ENCODE measurements around the gene KLHL17. TPM values are rescaled to one million over a fixed set of nuclear protein-coding genes. Genes with fewer than 3 reads are reported as not detected.
"Not testable (repeated sequence)": the region's sequence is repeated elsewhere in the genome, so short reads cannot be mapped to it uniquely, and the experiment has no call there.

The KLHL17 gene
- total RNA-seq, 1 experiment from 2014 or later: 25.4 TPM

DNA sequence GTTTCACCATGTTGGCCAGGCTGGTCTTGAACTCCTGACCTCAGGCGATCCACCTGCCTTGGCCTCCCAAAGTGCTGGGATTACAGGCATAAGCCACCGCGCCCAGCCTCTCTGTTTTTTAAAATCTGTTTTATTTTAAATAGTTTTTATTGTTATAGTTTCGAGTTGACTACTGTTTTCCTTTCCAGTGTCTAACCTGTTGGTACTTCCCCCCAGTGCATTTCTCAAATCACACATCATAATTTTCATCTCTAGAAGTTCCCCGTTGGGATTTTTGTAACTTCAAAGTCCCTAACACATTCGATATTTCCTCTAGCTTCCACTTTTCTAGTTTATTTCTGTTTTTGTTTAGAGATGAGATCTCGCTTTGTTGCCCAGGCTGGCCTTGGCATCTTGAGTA is 32.0 kb downstream of the KLHL17 start:
- in situ Hi-C loops (cut with HindIII; ENCODE audit: low sequenced_read_pairs): no loop called here
- no peak for DNase-seq (ENCODE audit: low spot score)

DNA sequence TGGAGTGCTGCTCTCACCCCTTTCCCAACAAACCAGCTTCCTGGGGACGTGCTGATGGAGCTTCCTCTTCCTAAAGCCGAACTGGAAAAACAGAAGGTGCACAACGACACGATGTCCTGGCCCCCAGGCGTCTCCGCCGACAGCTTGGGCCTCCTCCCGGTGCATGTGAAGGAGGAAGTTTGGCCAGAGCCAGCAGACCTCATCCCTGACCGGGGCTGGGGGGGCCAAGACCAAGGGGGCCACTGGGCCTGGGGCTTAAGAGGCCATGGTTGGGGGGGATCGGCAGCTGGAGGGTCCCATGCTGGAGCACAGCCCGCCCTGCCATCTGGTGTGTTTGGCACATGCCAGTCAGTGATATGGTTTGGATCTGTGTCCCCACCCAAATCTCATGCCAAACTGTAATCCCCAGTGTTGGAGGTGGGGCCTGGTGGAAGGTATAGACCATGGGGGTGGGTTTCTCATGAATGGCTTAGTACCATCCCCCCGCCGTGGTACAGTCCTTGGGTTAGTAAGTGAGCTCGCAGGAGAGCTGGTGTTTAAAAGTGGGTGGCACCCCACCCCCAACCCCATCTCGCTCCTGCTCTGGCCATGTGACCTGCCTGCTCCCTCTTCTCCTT is 33.1 kb downstream of the KLHL17 start:
- DNase-seq (ENCODE audit: low spot score): no peak
- in situ Hi-C loops (cut with HindIII; ENCODE audit: low sequenced_read_pairs): no loop called here

DNA sequence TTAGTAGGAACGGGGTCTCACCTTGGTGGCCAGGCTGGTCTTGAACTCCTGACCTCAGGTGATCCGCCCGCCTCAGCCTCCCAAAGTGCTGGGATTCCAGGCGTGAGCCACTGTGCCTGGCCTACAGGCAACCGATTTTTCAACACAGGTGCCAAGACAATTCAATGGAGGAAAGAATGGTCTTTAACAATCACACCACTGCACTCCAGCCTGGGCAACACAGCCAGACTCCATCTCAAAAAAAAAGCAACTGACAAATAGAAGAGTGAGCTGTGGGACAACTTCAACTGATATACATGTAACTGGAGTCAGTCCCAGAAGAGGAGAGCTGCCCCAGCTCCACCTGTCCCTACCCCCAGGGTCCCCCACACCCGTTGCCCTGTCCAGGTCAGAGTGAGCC is 34.2 kb downstream of the KLHL17 start:
- DNase-seq (ENCODE audit: low spot score); in situ Hi-C loops (cut with HindIII; ENCODE audit: low sequenced_read_pairs): not testable (repeated sequence)

DNA sequence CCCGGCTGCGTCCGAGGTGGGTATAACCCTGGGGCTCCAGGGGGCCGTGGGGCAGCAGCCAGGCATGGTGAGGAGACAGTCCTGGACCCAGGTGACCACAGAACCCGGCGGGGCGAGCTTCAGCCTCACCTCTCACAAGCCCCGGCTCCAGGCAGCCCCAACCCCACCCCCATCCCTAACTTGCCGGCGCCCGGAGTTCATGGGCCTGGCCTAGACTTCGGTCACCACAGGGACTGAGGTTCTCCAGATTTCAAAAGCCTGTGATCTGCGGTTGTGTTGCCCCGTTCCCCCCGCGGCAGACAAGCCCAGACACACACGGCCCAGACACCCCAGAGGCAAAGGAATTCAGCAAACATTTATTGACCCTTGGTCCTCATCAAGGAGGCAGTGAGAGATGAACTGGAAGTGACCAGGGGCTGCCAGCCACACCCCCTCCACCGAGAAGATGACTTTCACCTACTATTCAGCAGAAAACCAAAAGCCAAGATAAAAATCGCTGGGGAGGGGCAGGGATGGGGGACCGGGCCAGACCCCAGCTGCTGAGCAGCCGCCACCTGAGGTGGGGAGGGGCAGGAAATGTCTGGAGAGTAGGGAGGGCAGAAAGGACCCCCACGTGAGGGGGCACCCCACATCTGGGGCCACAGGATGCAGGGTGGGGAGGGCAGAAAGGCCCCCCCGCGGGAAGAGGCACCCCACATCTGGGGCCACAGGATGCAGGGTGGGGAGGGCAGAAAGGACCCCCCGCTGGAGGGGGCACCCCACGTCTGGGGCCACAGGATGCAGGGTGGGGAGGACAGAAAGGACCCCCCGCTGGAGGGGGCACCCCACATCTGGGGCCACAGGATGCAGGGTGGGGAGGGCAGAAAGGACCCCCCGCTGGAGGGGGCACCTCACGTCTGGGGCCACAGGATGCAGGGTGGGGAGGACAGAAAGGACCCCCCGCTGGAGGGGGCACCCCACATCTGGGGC is 35.6 kb downstream of the KLHL17 start:
- in situ Hi-C loops (cut with HindIII; ENCODE audit: low sequenced_read_pairs): no loop called here
- DNase-seq (ENCODE audit: low spot score): no peak

DNA sequence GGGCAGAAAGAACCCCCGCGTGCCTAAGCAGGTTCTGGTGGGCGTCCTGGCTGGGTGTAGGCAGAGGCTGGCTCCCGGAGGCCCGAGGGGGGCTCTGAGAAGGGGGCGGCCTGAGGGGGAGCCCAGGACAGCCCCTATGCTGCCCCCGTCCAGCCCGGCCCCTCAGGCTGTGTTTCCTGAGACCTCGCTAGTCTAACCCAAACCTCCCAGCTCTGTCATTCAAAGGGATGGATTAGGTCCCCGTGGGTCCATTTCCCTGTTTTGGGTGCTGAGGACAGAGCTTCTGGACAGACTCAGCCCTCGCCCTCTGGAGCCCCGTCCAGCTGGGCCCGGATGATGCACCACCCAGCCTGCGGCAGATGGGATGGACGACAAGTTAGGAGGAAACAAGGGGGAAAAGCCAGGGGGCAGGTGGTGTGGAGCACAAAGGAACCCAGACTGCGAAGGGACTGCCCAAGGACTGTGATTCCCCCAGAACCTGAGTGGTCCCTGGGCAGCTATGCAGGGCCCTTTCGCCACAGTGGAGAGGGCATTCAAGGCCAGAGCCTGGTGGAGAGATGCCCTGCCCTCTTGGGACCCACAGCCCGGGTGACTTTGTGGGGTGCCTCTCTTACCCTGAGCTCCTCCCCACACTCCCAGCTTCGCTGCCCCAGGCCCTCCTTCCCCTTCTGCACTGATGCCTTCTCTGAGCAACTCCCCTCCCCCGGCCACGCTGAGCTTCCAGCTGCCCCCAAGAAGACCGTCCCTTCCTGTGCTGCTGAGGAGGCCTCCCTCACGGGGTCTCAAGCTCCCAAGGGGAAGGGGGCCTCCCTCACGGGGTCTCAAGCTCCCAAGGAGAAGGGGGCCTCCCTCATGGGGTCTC is 36.7 kb downstream of the KLHL17 start:
- in situ Hi-C loops (cut with HindIII; ENCODE audit: low sequenced_read_pairs): no loop called here
- DNase-seq (ENCODE audit: low spot score): no peak

DNA sequence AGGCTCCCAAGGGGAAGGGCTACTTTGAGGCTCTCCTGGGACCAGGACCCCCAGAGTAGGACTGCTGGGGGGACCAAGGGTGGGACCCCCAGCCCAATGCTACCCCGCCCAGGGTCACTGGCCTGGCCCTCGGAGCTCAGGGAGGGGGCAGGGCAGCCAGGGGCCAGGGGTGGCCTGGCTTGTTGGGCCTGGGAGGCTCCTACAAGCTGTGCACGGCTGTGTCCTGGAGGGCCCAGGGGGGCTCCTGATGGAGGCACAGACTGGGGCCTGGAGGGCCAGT is 37.3 kb downstream of the KLHL17 start:
- in situ Hi-C loops (cut with HindIII; ENCODE audit: low sequenced_read_pairs): no loop called here

DNA sequence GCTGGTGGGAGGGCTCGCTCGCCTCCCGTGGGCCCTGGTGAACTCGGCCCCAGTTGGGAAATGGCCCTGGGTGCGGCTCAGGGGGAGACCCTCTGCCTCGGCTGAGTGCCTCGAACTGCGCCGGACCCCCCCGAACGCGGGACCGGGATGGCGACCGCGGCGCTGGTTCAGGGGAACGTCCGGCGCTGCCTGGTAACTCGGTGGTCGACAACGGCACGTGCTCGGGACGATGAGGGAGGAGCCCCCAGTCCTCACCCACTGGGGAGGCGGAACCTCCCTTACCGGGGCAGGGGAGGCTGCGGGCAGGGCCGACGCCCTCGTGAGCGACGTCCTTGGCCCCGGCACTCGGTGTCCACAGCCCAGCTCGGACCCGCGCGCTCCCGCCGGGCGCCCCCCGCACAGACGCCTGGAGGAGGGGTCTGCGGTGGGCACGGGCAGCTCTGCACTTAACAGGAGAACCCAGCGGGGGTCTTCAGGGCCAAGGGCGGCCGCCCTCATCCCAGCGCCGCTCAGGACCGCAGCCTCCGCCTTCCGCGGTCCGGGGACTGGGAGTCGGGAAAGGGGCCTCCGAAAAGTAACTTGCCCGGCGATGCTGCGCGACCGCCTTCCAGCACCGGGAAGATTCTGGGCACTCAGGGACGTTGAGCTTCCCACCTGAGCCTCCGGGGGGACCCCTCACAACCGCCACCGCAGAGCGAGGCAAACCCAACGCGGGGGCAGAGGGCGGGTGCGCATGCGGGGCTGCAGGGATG is 37.8 kb downstream of the KLHL17 start:
- in situ Hi-C loops (cut with HindIII; ENCODE audit: low sequenced_read_pairs): no loop called here
- DNase-seq (ENCODE audit: low spot score): no peak

More for the DNA sequence above, 37.3 kb downstream of the KLHL17 start:
- DNase-seq (ENCODE audit: low spot score): no peak

DNA sequence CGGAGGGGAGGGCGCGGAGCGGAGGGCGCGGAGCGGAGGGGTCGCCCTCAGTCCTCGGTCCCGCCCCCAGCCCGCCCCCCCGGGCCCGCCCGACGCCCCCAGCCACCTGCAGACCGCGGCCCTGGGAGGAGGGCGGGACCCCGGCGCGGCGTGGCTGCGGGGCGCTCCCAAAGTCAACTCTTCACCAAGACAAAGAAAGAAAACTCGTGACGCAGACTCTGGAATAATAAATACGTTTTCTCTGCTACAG is 38.3 kb downstream of the KLHL17 start:
- in situ Hi-C loops (cut with HindIII; ENCODE audit: low sequenced_read_pairs): no loop called here
- no peak for DNase-seq (ENCODE audit: low spot score)

DNA sequence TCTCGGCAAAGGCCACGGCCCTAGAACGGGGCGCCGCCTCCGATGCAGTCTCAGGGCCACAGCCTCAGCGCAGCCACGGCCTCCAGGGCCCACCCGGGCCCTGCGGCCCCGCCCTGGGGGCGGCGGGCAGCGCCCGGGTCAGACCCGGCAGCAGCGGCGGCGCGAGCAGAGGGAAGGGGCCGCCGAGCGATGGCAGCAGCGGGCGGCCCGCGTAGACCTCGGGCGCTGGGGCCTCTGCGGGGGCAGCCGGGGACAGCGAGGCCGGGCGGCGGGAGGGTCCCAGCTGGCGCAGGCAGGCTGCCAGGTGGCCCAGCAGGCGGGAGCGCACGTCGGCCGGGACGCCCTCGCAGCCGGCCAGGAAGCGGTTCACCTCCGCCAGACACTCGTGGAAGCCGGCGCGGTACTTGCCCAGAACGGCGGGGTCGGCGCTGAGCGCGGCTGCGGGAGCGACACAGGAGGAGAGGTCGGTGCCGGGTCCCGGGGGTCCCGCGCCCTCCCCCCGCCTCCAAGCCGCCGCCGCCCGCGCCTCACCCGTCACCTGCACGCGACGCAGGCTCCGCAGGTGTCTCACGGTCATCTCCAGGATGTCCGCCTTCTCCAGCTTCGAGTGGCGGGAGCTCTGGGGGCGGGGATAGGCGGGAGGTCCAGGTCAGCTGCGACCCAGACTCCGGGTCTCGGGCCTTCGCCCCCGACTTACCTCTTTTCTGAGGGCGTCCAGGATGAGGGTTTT is 38.8 kb downstream of the KLHL17 start:
- in situ Hi-C loops (cut with HindIII; ENCODE audit: low sequenced_read_pairs): no loop called here
- DNase-seq (ENCODE audit: low spot score): no peak

DNA sequence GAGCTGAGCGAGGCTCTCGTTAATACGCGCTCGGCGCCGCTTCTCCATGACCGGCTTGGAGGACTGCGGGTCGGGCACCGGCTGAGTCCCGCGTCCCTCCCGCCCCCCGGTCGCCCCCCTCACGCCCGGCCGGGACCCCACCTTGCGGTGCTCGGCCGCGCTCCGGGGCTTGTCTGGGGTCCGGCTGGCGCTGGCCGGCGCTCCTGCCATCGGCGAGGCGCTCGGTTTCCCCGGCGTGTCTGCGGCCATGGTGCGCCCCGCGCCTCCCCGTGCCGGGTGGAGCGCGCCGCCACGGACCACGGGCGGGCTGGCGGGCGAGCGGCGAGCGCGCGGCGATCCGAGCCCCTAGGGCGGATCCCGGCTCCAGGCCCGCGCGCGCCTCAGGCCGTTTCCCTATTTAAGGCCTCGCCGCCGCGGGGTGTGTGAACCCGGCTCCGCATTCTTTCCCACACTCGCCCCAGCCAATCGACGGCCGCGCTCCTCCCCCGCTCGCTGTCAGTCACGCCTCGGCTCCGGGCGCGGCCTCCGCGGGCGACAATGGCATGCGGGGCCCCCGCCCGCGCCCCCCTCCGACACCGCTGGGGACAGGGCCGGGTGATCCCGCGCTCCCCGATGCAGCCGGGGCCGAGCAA is 39.5 kb downstream of the KLHL17 start, which contains the start of gene HES4:
Gene HES4 (minus strand): TSS at position 373 of the 632 bp plus-strand sequence. CDS start 124 bp downstream, at position 249.
- in situ Hi-C loops (cut with HindIII; ENCODE audit: low sequenced_read_pairs): no loop called here
- peak; percentile 43 for DNase-seq (ENCODE audit: low spot score)

DNA sequence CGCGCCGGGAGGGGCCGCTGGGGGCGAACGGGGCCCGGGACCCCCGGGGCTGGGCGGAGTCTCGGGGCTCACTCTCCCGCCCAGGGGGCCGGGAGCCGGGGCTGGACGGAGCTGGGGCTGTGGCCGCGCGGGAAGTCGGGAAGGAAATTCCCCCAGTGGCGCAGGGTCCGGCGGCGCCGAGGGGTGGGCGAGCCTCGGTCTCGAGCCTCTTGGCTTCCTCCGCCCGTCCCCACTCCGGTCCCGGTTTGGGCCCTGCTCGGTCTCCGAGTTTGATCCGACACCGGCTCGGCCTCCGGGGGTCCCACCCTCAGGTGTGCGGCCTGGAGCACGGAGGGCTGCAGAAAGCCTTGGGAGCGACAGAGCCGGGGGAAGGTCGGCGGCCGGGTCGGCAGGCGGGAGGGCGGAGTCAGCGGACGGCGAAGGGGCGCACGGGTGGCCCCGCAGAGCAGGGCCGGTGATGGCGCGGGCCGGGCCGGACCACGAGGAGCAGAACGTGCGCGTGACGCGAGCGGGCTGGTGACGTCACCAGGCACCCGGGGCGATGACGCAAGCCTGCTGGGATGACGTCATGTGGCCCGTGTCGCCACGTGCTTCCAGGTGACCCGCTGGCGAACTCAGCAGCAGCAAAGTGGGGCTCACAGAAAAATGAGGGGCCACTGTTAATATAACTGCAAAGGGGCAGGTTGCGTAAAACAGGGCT is 40.1 kb downstream of the KLHL17 start:
- in situ Hi-C loops (cut with HindIII; ENCODE audit: low sequenced_read_pairs): no loop called here
- peak; percentile 32 for DNase-seq (ENCODE audit: low spot score)

DNA sequence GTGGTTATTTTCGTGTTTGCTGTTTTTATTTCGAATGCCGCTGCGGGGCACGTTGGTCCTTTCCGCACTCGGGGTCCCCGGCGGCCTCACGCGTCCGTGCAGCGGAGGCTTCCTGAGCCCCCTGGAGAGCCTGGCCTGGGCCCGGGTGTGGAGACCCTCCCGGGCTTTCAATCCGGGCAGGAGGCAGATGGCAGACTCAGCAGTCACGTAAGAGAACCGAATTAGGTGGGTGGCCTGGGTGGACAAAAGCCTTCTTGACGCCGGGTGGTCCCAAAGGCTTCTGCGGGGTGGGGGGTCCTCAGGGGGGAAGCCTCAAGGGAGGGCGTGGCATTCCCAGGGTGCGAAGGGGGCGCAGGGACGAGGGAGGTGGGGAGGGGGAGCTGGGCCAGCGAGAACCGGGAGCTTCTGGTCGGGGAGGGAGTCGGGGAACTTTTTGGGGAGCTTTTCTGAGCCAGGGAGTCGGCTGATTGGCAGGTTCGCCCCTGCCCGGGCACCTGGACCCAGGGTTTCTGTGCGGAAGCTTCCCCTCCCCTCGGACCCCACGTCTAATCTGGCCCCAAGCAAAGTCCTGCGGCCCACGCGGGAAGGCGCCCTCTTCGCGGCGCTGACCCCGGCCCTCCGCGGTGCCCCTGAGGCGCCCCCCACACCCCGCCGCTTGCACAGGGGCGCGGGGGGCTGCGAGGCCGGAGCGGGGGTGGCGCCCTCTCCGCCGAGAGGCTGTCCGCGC is 40.8 kb downstream of the KLHL17 start:
- in situ Hi-C loops (cut with HindIII; ENCODE audit: low sequenced_read_pairs): no loop called here

DNA sequence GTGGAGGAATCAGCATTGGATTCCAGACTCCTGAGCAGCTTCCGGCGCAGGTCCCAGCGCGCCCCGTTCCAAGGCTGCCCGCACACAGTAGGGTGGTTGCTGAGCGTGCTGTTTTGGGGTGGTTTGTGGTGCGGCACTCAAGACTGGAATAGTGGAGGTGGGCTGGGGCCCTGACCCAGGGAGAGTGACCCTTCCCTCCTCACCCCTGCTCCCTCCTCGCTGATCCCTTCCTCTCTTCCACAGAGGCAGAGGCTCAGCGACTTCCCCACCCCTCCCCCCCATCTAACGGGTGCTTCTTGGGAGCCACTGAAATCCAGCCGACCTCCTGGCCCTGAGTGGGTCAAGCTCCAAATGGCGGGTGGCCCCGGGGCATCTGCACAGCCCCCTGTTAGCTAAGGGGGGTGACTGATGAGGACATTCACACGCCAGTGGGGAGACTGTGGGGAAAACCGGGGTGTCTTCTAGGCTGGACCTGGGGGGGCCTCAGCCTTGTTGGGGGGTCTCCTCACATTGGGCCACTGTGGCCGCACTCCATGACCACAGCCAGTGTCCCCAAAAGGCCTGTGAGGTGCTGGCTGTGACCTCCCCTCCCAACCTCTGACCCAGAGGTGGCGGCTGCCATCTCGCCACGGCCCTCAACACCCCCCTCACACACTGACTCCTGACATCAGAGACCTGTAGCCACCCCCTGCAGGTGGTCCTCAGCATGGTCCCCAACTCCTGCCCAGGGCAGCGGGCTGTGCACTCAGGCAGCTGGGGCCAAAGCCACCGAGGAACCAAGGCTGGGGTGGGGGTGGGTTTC is 43.4 kb downstream of the KLHL17 start:
- no peak for DNase-seq (ENCODE audit: low spot score)
- in situ Hi-C loops (cut with HindIII; ENCODE audit: low sequenced_read_pairs): no loop called here

More for the DNA sequence above, 40.8 kb downstream of the KLHL17 start:
- no peak for DNase-seq (ENCODE audit: low spot score)

DNA sequence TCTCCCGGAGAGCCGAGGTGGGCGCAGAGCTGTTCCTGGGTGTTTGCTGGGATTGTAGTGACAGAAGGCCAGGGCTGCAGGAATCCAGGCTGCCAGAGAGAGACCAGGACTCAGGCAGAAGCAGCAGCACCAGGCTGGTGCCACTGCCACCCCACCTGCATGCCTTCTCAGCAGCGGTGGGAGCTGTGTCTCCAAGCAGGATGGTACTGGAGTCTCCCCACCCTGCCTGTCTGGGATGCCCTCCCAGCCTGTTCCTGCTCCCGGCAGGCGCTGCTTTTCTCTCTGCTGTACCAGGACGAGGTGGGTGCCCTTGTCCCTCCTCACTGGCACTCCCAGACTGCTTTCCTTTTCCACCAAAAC is 44.0 kb downstream of the KLHL17 start:
- in situ Hi-C loops (cut with HindIII; ENCODE audit: low sequenced_read_pairs): no loop called here
- DNase-seq (ENCODE audit: low spot score): no peak

DNA sequence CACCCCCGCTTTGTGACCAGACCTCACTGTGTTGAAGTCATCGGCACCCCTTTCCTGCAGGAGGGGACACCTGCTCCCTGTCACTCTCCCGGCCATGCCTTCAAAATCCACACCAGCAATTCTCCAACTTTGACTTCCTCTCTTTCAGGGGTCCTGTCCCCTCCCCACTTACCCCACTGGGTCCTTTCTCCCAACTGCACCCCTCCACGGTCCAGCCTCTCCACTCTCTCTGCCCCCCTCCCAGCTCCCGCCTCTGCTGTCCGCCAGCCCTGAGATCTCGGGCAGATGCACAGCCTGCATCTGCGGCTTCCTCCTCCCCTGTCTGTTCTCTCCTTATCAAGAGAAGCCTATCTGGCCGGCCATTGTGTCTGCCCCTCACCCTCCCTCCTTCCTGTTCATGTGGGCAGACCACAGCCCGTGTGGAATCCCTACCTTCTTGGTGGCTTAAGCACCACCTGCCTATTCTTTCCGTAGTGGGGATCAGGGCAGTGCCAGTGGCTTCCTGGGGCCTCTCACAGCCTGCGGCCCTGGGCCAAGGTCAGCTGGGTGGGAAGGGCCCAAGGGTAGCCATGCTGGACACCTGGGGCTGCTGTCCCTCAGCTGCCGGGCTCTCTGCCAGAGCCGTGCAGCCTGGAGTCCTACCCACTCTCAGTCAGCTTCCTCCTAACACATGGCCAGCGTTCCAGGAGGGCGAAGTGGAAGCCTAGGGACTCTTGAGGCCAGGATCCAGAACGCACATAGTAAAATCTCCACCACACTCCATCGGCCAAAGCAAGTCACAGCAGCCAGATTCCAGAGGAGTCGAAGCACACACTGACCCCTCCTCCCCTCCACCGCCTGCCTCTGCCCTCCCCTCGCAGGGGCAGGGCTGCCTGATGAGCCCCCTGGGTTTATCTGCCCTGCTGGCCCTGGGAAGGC is 44.7 kb downstream of the KLHL17 start:
- in situ Hi-C loops (cut with HindIII; ENCODE audit: low sequenced_read_pairs): no loop called here
- DNase-seq (ENCODE audit: low spot score): no peak

Data from G401 (cell line).